IPS-18c (cell line): ENCODE results near the gene CEACAM18.
"Not testable (repeated sequence)": the region's sequence is repeated elsewhere in the genome, so short reads cannot be mapped to it uniquely, and the experiment has no call there.

Experiments used
- H3K4me3 ChIP-seq: 2 replicates; pipeline ENCODE4 v1.7.0; 2013; ENCODE audit warnings: low read depth, mild to moderate bottlenecking, low read length, moderate library complexity; ENCODE audit not compliant: insufficient read depth
- H3K9me3 ChIP-seq: one replicate; pipeline ENCODE4 v1.6.1; 2013; ENCODE audit warnings: mild to moderate bottlenecking, low read length, moderate library complexity; ENCODE audit not compliant: control insufficient read depth, insufficient read depth

Gene CEACAM18

GRCh38 chr19:51477344-51477743 lies 995 bp upstream of the CEACAM18 start:
- Histone ChIP-seq H3K9me3 (no peaks in the 10 kb centered on the region), H3K4me3 (no peak overlapping the region)

DNA sequence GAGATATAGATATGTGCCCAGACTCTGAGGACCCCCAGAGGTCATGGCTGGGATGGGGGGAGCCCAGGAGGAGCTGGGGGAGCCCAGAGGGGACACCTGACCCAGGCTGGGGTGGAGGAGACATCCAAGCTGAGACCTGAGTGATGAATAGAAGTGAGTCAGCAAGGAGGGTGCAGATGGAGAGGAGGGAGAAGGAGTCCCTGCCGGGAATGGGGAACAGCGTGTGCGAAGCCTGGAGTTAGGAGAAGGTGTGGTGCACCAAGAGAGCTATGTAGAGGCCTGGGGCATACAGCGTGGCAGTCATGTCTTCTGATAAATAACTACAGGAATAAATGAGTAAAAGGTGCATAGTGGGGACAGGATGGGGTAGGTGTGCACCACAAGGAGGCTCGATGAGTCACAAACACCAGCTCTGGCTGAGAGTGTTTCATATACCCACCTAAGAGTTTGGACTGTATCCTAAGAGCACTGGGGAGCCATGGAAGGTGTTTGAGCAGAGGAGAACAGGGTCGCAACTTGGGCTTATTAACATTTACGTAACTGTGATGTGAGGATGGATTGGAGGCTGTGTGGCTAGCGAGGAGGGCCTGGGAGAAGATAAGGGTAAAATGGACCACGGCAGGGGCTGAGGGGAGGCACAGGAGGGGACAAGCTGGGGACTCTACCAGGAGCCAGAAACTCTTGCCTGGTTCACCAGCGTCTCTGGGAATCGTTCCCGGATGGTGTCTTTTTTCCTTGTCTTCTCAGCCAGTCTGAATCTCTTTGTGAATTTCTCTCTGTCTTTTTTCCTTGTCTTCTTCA lies 1.4 kb downstream of the CEACAM18 start:
- no peak overlapping the region for H3K4me3 ChIP-seq
- H3K9me3 ChIP-seq = no peaks in the 10 kb centered on the region

- H3K4me3 ChIP-seq = no peak overlapping the region
- H3K9me3 ChIP-seq = no peaks in the 10 kb centered on the region
Observed at GRCh38 chr19:51480590-51480989, 2.3 kb downstream of the CEACAM18 start.

GRCh38 chr19:51485960-51486660 lies 7.8 kb downstream of the CEACAM18 start:
- Histone ChIP-seq H3K9me3 (no peaks in the 10 kb centered on the region), H3K4me3 (no peak overlapping the region)

- no peak overlapping the region for H3K4me3 ChIP-seq
- H3K9me3 ChIP-seq = no peaks in the 10 kb centered on the region
Observed at GRCh38 chr19:51488491-51488890, 10.2 kb downstream of the CEACAM18 start.

DNA sequence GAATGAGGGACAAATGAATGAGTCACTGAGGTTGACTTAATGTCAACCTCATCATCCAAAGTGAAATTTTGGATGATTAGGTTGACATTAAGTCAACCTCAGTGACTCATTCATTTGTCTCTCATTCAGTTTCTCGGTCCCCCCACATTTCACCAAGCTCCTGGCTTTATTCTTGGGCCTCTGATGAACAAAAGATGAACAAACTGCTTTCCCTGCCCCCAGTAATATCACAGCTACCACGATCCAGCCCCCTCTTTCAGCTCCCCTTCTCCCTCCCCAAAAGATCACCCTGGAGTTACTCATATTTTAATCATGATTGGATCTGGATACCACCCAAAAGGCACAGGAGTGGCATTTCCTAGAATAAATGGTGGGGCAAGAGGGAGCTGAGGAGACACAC lies 10.8 kb downstream of the CEACAM18 start:
- Histone ChIP-seq H3K9me3 (no peaks in the 10 kb centered on the region), H3K4me3 (no peak overlapping the region)

- Histone ChIP-seq H3K4me3 (no peak overlapping the region), H3K9me3 (no peaks in the 10 kb centered on the region)
Observed at GRCh38 chr19:51490676-51491075, 12.3 kb downstream of the CEACAM18 start.

DNA sequence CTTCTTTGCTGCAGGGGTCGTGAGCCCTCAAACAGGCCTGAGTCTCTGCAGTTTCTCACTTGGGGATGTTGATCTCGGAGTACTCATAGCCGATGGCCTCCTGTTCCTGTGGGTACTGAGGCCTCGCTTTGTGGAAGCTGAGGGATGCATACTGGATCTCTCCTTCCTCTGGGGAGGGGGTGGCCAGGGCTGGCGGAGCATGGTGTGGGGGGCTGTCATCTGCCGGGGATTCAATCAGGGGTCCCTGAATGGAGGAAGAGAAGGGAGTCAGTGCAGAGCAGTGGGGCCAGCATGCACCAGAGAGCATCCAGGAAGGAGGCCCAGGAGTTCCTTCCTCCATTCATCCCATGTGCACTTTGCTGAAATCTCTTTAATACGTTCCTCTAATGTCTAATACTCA lies 13.2 kb downstream of the CEACAM18 start:
- no peak overlapping the region for H3K4me3 ChIP-seq
- no peaks in the 10 kb centered on the region for H3K9me3 ChIP-seq

DNA sequence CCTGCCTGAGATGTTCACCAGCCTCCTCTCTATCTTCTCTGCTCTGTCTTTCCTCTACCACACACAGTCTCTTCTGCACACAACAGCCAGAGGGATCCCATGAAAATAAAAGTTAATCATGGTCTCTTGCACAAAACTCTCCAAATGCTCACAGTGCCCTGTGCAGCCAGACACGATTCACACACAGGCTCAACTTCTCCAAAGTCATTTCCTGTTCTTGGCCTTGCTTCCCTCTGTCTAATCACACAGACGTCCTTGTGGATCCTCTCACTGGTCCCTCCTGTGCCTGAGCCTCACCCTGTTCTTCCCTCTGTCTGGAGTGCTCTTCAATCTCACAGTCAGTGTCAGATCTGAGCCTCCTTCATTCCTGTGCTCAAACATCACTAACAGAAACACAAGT lies 15.4 kb downstream of the CEACAM18 start:
- no peaks in the 10 kb centered on the region for H3K9me3 ChIP-seq
- H3K4me3 ChIP-seq = no peak overlapping the region

DNA sequence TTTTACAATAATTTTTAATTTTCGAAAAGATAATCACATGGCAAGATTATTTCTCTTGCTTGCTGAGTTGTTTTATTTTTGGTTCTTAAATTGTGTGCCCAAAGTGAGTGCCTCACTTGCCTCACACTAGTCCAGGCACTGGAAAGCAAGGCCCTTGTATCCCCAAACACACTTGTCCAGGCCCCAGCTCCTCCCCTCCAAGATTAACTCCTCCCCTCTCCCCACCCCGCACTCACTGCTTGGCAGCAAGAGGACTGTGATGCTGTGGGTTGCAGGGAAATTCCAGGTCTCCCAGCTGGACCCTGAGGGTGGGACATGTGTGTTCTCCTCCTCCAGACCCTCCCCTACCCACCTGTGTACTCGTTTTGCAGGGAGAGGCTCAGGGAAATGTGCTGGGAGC lies 19.3 kb downstream of the CEACAM18 start:
- Histone ChIP-seq H3K9me3 (no peaks in the 10 kb centered on the region), H3K4me3 (no peak overlapping the region)

- H3K9me3 ChIP-seq, H3K4me3 ChIP-seq: not testable (repeated sequence)
Observed at GRCh38 chr19:51500931-51501330, 22.6 kb downstream of the CEACAM18 start.

GRCh38 chr19:51501594-51502263 lies 23.4 kb downstream of the CEACAM18 start, which contains the start of gene SIGLEC12:
Gene SIGLEC12 (minus strand): TSS chr19:51501800. CDS start chr19:51501733, 67 bp downstream.
- Histone ChIP-seq H3K4me3 (no peak within 1 kb of the TSS), H3K9me3 (no peaks in the 10 kb centered on the region)

DNA sequence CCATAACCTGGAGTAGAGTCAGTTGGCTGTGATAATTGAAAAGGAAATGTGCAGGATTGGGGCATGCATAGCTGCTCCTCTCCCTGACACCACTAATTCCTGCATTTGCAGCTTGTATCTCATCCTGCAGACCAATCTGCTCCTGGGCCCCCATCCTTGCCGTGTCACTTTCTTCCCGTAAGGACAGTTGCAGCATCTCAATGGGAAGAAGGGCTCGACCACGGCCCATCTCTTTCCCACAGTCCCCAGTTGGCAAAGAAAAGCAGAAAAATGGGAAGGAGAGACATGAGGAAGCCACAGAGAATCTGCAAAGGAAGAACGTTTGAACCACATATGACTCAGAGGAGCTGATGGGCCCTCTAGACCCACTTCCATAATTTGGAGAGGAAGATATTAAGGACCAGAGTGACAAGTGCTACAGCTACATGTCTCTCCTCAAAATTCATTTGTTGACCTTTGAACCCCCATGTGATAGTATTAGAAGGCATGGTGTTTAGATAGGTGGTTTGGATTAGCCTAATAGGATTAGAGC lies 25.0 kb downstream of the CEACAM18 start:
- H3K9me3 ChIP-seq = no peaks in the 10 kb centered on the region
- no peak overlapping the region for H3K4me3 ChIP-seq

DNA sequence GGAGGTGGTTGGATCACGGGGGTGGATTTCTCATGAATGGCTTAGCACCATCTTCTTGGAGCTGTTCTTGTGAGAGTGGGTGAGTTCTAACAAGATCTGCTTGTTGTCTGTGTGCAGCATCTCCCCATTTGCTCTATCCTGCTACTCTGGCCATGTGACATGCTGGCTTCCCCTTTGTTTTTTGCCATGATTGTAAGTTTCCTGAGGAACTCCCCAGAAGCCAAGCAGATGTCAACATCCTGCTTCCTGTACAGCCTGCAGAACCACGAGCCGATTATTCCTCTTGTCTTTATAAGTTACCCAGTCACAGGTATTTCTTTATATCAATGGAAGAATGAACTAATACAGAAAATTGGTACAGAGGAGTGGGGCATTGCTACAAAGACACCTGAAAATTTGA lies 25.6 kb downstream of the CEACAM18 start:
- Histone ChIP-seq H3K4me3 (no peak overlapping the region), H3K9me3 (peaks cover 2% of the 10 kb centered on the region)

DNA sequence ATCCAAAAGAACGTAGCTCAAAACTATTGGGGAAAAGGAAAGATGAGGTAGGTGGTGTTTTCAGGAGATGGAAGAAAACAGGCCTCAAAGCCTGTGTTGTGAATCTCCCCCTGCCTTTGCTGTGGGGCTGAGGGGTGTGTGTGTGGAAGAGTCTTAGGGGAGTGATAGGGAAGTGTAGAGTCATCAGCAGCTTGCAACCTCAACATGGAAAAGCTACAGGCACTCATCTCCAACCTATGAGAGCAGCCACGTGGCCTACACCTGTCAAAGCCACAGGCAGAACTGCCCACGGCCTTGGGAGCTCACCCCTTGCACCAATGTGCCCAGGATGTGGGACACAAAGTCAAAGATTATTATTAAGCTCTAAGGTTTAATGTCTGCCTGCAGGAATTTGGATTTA lies 27.6 kb downstream of the CEACAM18 start:
- Histone ChIP-seq H3K4me3 (no peak overlapping the region), H3K9me3 (peaks cover 2% of the 10 kb centered on the region)

GRCh38 chr19:51507192-51507591 lies 28.9 kb downstream of the CEACAM18 start:
- H3K9me3 ChIP-seq = peaks cover 2% of the 10 kb centered on the region
- no peak overlapping the region for H3K4me3 ChIP-seq

- Histone ChIP-seq H3K4me3 (no peak overlapping the region), H3K9me3 (peaks cover 2% of the 10 kb centered on the region)
Observed at GRCh38 chr19:51507640-51508058, 29.3 kb downstream of the CEACAM18 start.
